Heart left ventricle (tissue), 13 donors: Measurements from ENCODE around the gene PCCA.

Source experiments
- CTCF ChIP-seq, 12 donors: fragments of 200-600 bp; sonication (generic) in 4 of 12; IDR thresholded peaks; one replicate each; pipeline versions ENCODE4 v1.5.0 to v1.8.0; 2018 to 2022; ENCODE audit warnings: antibody characterized with exemption in 12 of 12, mild to moderate bottlenecking in 5 of 12
- POLR2A ChIP-seq, 2 donors: fragments of 450-650 bp; IDR thresholded peaks; one replicate each; pipeline ENCODE4 v1.6.1; 2017; ENCODE audit warnings: antibody characterized with exemption in 2 of 2, mild to moderate bottlenecking in 2 of 2, moderate library complexity in 2 of 2
- donor health status: ischemic (EF 13 %, LVEDD 7.1; RV severe dilation, severe dysfunction).
- donor health status: DM: no; HTN: yes; CAD: no.
- donor health status: DM: no; HTN: no; CAD: no.
- donor health status: ischemic (EF 25% LVEDD 6.9; RV normal size, moderate dysfunction).
- donor health status: ischemic (EF 25% LVEDD 5.7; RV mildly dilated, moderate dysfunction).
- donor health status: ischemic (EF 35%, LVEDD 5.7; RV mildly dilated, moderate dysfunction).
- donor health status: nonischemic (EF 11% LVEDD 7.7; RV severe dilation, severe dysfunction).
- donor health status: DM: yes; HTN: yes; CAD: no.
- donor health status: PGD.
- donor health status: ischemic (EF 29% LVEDD 5.4; RV normal size, mild dysfunction).
- donor health status: nonischemic (EF 23%, LVEDD 6.1; RV moderate dilation, normal function).

DNA sequence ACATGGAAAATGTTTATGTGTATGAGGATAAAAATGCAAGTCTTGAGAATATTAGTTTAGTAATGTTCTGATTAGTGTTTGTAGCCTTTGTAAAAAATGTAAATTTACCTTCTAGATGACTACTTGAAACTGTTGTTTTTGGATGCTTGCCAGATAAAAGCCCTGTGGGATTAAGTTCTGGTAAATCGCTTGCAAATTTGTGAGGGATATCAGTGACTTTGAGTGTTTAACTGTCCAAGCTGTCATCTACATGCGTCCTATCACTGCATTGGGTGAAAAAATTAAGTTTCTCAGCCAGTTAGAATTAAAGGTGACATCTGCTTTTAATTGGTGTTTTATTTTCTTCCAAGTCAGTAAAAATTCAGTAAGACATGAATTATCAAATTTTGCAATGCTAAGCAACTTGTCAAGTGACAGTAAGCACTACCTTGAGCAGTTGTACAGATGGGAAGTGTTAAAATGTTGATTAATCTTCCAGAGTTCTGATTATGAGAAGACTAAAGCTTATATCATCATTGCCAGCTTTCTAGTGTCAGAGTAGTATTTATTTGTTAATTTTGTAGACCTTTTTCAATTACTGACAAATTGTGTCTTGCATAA, 88.0 kb downstream of the PCCA start:
- TF ChIP-seq CTCF (IDR thresholded peaks at IDR 0.05) (no peak), POLR2A (IDR thresholded peaks at IDR 0.05) (no peak)
